GM10266 (cell line): ENCODE data around the gene CLCF1.

Source experiments
- DNase-seq: peaks from one replicate; pipeline ENCODE4 v3.0.0; 2012; ENCODE audit errors: extremely low spot score
- TF ChIP-seq, protein P1 (sequence below): IDR thresholded peaks from 2 replicates; pipeline ENCODE4 v1.5.1; 2012; ENCODE audit warnings: mild to moderate bottlenecking, low read depth; ENCODE audit not compliant: control insufficient read depth, insufficient read depth; ENCODE audit errors: missing control alignments

The CLCF1 gene

DNA sequence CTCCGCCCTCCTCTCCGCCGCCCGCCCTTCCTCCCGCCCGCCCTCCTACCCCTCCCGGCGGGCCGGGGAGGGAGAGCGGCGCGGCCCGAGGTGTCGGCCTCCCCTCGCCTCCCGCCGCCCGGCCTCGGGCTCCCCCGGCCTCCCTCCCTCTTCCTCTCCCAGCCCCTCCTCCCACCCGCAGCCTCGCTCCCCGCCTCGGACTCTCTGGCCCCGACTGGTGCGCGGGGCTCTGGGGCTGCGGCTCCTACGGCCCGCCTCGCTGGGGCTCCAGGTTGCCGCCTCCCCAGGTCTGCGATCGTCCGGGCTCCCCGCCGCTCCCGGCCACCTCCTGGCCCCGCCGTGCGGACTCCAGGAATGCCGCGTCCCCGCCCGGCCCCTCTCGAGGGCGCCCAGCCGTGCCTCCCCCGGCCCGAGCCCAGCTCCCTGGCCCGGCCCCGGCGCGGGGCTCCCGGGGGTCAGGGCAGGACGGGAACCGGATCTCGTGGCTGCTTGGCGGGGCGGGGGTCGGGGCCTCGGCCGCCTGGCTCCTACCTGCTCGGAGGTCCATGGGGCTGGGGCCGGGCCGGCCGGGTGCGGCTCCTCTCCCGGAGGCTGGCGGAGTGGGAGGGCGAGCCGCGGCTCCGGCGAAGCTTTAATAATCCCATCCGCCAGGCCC lies at the start of gene CLCF1:
CLCF1 (minus strand) TSS at position 606 of the 655 bp plus-strand sequence; CDS start at position 547, 59 bp downstream.
- peak; percentile 80 for DNase-seq
- TF ChIP-seq, protein P1, sequence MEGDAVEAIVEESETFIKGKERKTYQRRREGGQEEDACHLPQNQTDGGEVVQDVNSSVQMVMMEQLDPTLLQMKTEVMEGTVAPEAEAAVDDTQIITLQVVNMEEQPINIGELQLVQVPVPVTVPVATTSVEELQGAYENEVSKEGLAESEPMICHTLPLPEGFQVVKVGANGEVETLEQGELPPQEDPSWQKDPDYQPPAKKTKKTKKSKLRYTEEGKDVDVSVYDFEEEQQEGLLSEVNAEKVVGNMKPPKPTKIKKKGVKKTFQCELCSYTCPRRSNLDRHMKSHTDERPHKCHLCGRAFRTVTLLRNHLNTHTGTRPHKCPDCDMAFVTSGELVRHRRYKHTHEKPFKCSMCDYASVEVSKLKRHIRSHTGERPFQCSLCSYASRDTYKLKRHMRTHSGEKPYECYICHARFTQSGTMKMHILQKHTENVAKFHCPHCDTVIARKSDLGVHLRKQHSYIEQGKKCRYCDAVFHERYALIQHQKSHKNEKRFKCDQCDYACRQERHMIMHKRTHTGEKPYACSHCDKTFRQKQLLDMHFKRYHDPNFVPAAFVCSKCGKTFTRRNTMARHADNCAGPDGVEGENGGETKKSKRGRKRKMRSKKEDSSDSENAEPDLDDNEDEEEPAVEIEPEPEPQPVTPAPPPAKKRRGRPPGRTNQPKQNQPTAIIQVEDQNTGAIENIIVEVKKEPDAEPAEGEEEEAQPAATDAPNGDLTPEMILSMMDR, result no peak

GRCh38 chr11:67422891-67423290 lies 49.5 kb upstream of the CLCF1 start:
- no peak for DNase-seq
- TF ChIP-seq, protein P1, result no peak

- DNase-seq, result no peak
- TF ChIP-seq, protein P1, result no peak
Measured at GRCh38 chr11:67421430-67422031, 48.1 kb upstream of the CLCF1 start.

GRCh38 chr11:67420646-67421429 lies 47.4 kb upstream of the CLCF1 start:
- DNase-seq, result peak; percentile 100
- TF ChIP-seq, protein P1, result no peak

DNA sequence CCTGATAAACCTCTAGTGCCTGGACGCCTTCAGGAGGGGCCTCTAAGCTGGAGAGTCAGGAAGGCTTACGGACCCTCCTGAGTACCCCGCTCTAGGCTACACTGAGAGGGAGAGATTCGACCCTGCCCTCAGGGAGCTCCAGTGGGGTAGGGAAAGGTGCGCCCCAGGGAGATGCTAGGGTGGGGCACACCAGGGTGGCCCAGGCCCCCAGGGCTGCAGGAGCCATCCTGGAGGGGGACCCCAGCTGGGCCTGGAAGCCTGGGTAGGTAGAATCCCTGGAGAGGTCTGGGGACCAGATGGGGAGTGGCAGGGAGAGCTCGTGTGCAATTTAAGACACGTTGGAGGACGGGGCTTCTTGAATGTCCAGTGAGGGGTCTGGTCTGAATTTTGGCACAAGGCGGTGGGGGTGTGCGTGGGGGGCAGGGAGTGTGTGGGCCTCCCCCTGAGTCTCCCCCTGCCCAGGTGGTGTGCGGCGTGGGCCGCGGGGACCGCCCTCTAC lies 46.8 kb upstream of the CLCF1 start:
- TF ChIP-seq, protein P1, result no peak
- no peak for DNase-seq

- TF ChIP-seq, protein P1, result no peak
- no peak for DNase-seq
Measured at GRCh38 chr11:67419325-67420049, 46.1 kb upstream of the CLCF1 start.
